Ovary (tissue), 9 donors: ENCODE results near the gene ZCCHC17. TPM values are rescaled to one million over a fixed set of nuclear protein-coding genes. Genes with fewer than 3 reads are reported as not detected.
"Not testable (repeated sequence)": the region's sequence is repeated elsewhere in the genome, so short reads cannot be mapped to it uniquely, and the experiment has no call there.

Experiments
- DNase-seq, 5 donors: peaks; one replicate each; pipeline ENCODE4 v3.0.0-alpha.2; 2019 to 2020
- H3K27ac ChIP-seq, 2 donors: fragments of 200-600 bp; one replicate each; pipeline versions ENCODE4 v1.5.1 to v1.8.0; 2019 to 2022
- H3K27me3 ChIP-seq: fragments of 200-600 bp; one replicate; pipeline ENCODE4 v1.8.0; 2022
- H3K36me3 ChIP-seq: fragments of 200-600 bp; sonication (generic); one replicate; pipeline ENCODE4 v1.5.1; 2019
- H3K4me1 ChIP-seq: one replicate; pipeline ENCODE4 v1.8.1; 2013; ENCODE audit warnings: mild to moderate bottlenecking, moderate library complexity; ENCODE audit not compliant: insufficient read depth
- H3K4me3 ChIP-seq: fragments of 200-600 bp; sonication (generic); one replicate; pipeline ENCODE4 v1.5.1; 2017
- H3K9me3 ChIP-seq, 2 donors: fragments of 200-600 bp in 1 of 2; sonication (generic) in 1 of 2; one replicate each; pipeline versions ENCODE4 v1.5.1 to v1.8.1; 2013 to 2019; ENCODE audit warnings: mild to moderate bottlenecking in 1 of 2, moderate library complexity in 1 of 2
- CTCF ChIP-seq, 3 donors: fragments of 450-650 bp in 2 of 3; fragments of 200-600 bp in 1 of 3; IDR thresholded peaks; one replicate each; pipeline versions ENCODE4 v1.5.1 to v1.8.0; 2016 to 2022; ENCODE audit warnings: antibody characterized with exemption in 3 of 3, mild to moderate bottlenecking in 1 of 3
- EP300 ChIP-seq: sonication (generic); formaldehyde crosslinking; IDR thresholded peaks from one replicate; pipeline ENCODE4 v1.6.1; 2017; ENCODE audit warnings: antibody characterized with exemption
- POLR2A ChIP-seq: fragments of 450-650 bp; IDR thresholded peaks from one replicate; pipeline ENCODE4 v1.6.1; 2017; ENCODE audit warnings: antibody characterized with exemption, mild to moderate bottlenecking, moderate library complexity
- WGBS, 3 donors: extraction: QIAGEN DNeasy Blood & Tissue Kit in 1 of 3; methylation state at CpG; one replicate each; pipeline versions ENCODE4 v1.1.5 to v1.1.7; 2013 to 2017; 5-methylcytosine and 5-hydroxymethylcytosine counted together
- intact Hi-C, 4 donors: fragments of 100-400 bp; cut with DNase I; formaldehyde crosslinking; loops; one replicate each; pipeline versions ENCODE4 v1.11.0 to v1.15.1; 2022 to 2023
- polyA plus RNA-seq, 2 donors: library from polyadenylated mRNA; stranded (reverse); fragments of 200-250 nt in 1 of 2; fragments of 350-450 nt in 1 of 2; fragmentation: Illumina TruSeq in 1 of 2; extraction: RNeasy Lipid Tissue Mini Kit (QIAGEN cat#74804) in 1 of 2; gene quantifications; one replicate each; pipeline ENCODE4 v1.2.3, GENCODE V29; 2013 to 2014
- total RNA-seq, 7 donors: library from RNA; depleted of rRNA in 2 of 7; stranded (reverse); fragments of >200 nt in 2 of 7; fragmentation: NEBNext Ultra II Directional in 3 of 7; extraction: Animal tissue kit (Norgen Biotek cat#: 25700) in 3 of 7; gene quantifications; one replicate each; pipeline versions ENCODE4 v1.1.0 to v1.2.4, GENCODE V29; 2016 to 2023
- donor health status: DM: no; HTN: no; CAD: no; lungs with moderate emphysema.
- donor health status: DM: no; HTN: no; CAD: no.
- donor health status: Bipolar disorder and iron deficiency.
- donor health status: DM: yes; HTN: yes; CAD: no.
- donor health status: DM: no; HTN: no; CAD: no.
- donor health status: DM: yes; HTN: yes; CAD: no.

ZCCHC17 gene
- total and polyA plus RNA-seq, 9 donors, result 16.0 to 48.5 (median 23.0) TPM

- no peak for DNase-seq
- H3K27ac ChIP-seq, result no peak overlapping the region
- 79 to 88% (median 79%) methylated on average over 3 of the region's 3 CpGs for WGBS, 3 donors
- no peaks in the 10 kb centered on the region for H3K4me1 ChIP-seq
- intact Hi-C loops, result no loop called here
- no peak overlapping the region for H3K4me3 ChIP-seq
- no peaks in the 10 kb centered on the region for H3K27me3 ChIP-seq
- H3K36me3 ChIP-seq, result no peaks in the 10 kb centered on the region
- TF ChIP-seq POLR2A (no peak), CTCF (IDR thresholded peaks at IDR 0.05) (no peak), EP300 (no peak)
- H3K9me3 ChIP-seq, result no peaks in the 10 kb centered on the region
These were observed 85.7 kb downstream of the ZCCHC17 start for GRCh38 chr1:31382379-31382989.

- intact Hi-C loops, result no loop called here
- no peak for TF ChIP-seq POLR2A
- TF ChIP-seq CTCF (IDR thresholded peaks at IDR 0.05), result no peak
- TF ChIP-seq EP300, result no peak
- no peaks in the 10 kb centered on the region for H3K27me3 ChIP-seq
These were observed 87.1 kb downstream of the ZCCHC17 start for GRCh38 chr1:31383967-31384366.

GRCh38 chr1:31386576-31387243 is 89.9 kb downstream of the ZCCHC17 start:
- not testable (repeated sequence) for H3K27me3 ChIP-seq, H3K4me3 ChIP-seq, DNase-seq, H3K27ac ChIP-seq, H3K4me1 ChIP-seq, H3K9me3 ChIP-seq, H3K36me3 ChIP-seq
- intact Hi-C loops, result loop anchor here in 1 of 4 donors (2.0 kb wide), 1 partner anchor 18 kb away; no protein-coding TSS in a partner anchor
- WGBS, 3 donors, result 76 to 82% (median 77%) methylated on average over 8 of the region's 8 CpGs

More at GRCh38 chr1:31383967-31384366, 87.1 kb downstream of the ZCCHC17 start:
- H3K4me3 ChIP-seq, result no peak overlapping the region
- H3K36me3 ChIP-seq, result no peaks in the 10 kb centered on the region
- no peak overlapping the region for H3K27ac ChIP-seq
- H3K9me3 ChIP-seq, result no peaks in the 10 kb centered on the region
- 42 to 88% (median 46%) methylated on average over 1 of the region's 1 CpG for WGBS, 3 donors
- DNase-seq, result no peak
- no peaks in the 10 kb centered on the region for H3K4me1 ChIP-seq

GRCh38 chr1:31387612-31388011 is 90.8 kb downstream of the ZCCHC17 start:
- 69 to 76% (median 73%) methylated on average over 10 of the region's 10 CpGs for WGBS, 3 donors
- intact Hi-C loops, result loop anchor here in 1 of 4 donors (2.0 kb wide), 1 partner anchor 17 kb away; no protein-coding TSS in a partner anchor

More at GRCh38 chr1:31387612-31388011, 90.8 kb downstream of the ZCCHC17 start:
- TF ChIP-seq EP300, result no peak
- TF ChIP-seq CTCF (IDR thresholded peaks at IDR 0.05), result no peak
- no peak for TF ChIP-seq POLR2A
- Histone ChIP-seq H3K36me3 (no peaks in the 10 kb centered on the region), H3K4me3 (no peak overlapping the region), H3K4me1 (no peaks in the 10 kb centered on the region), H3K27me3 (no peaks in the 10 kb centered on the region), H3K27ac (no peak overlapping the region), H3K9me3 (no peaks in the 10 kb centered on the region)
- no peak for DNase-seq
